GM12878 (cell line): ENCODE results near the gene IFT27. TPM values are rescaled to one million over a fixed set of nuclear protein-coding genes. Genes with fewer than 3 reads are reported as not detected.

Source experiments
- ATAC-seq: fragments of 200-7000 bp; cut with Tn5 transposase; 3 replicates; pipeline ENCODE4 v1.9.1; 2020; ENCODE audit warnings: mild to moderate bottlenecking, moderate library complexity
- BruUV-seq: library from RNA; stranded (reverse); fragments of 400-500 nt; replicated peaks from 2 replicates; lab custom pipeline; 2021; lab: Mats Ljungman, UMichigan
- CTCF ChIA-PET: fragments of 300-600 bp; sonication (Branson Sonifier 250); formaldehyde crosslinking; extraction: SDS; loops from one replicate; lab custom pipeline; 2021; ENCODE audit warnings: inconsistent platforms; lab: Yijun Ruan, JAX
- POLR2A ChIA-PET: fragments of 350-600 bp; formaldehyde crosslinking; extraction: SDS; loops from one replicate; lab custom pipeline; 2021; ENCODE audit warnings: inconsistent platforms; lab: Charles Lee
- RAD21 ChIA-PET: fragments of 300-600 bp; sonication (Branson Sonifier 250); formaldehyde crosslinking; loops from one replicate; lab custom pipeline; 2023; ENCODE audit warnings: antibody characterized with exemption; ENCODE audit not compliant: unreplicated experiment; lab: Charles Lee
- SMC1A ChIA-PET: fragments of 300-600 bp; sonication (Branson Sonifier 250); formaldehyde crosslinking; loops from one replicate; lab custom pipeline; 2023; ENCODE audit not compliant: unreplicated experiment, uncharacterized antibody; lab: Charles Lee
- DNase-seq: peaks from one replicate; pipeline ENCODE4 v3.0.0-alpha.2; 2011; ENCODE audit warnings: low read depth, low spot score
- FAIRE-seq: peaks from 3 replicates; lab custom pipeline; 2011; peaks lifted over from hg19 to GRCh38; lab: Jason Lieb, UNC
- H2AFZ ChIP-seq: 2 replicates; pipeline ENCODE4 v1.6.0; 2011; ENCODE audit warnings: low read depth, low read length, control low read depth; ENCODE audit not compliant: control insufficient read depth
- H3K27ac ChIP-seq: 2 replicates; pipeline ENCODE4 v1.5.1; 2011; ENCODE audit warnings: control low read depth; ENCODE audit not compliant: control insufficient read depth, insufficient read depth
- H3K27me3 ChIP-seq, 2 experiments: replicated peaks in 1 of 2; 2 replicates each; pipeline versions ENCODE4 v1.6.0 to v1.6.1; 2011; ENCODE audit warnings: low read length in 1 of 2; ENCODE audit not compliant: control insufficient read depth in 2 of 2, insufficient read depth in 2 of 2
- H3K36me3 ChIP-seq, 2 experiments: 2 replicates each; pipeline ENCODE4 v1.5.1; 2011; ENCODE audit warnings: low read length in 1 of 2; ENCODE audit not compliant: control insufficient read depth in 2 of 2, insufficient read depth in 2 of 2
- H3K4me1 ChIP-seq: 2 replicates; pipeline ENCODE4 v1.6.1; 2011; ENCODE audit warnings: mild to moderate bottlenecking, low read length, moderate library complexity, mixed read lengths; ENCODE audit not compliant: control insufficient read depth, insufficient read depth
- H3K4me2 ChIP-seq: 2 replicates; pipeline ENCODE4 v1.6.0; 2011; ENCODE audit warnings: control low read depth; ENCODE audit not compliant: control insufficient read depth, insufficient read depth
- H3K4me3 ChIP-seq: fragments of 200-600 bp; sonication (generic); 2 replicates; pipeline ENCODE4 v1.5.1; 2016
- H3K79me2 ChIP-seq: 2 replicates; pipeline ENCODE4 v1.6.0; 2011; ENCODE audit warnings: low read length; ENCODE audit not compliant: control insufficient read depth, insufficient read depth
- H3K9ac ChIP-seq: 2 replicates; pipeline ENCODE4 v1.8.0; 2011; ENCODE audit warnings: low read length, control low read depth, mixed read lengths; ENCODE audit not compliant: control insufficient read depth, insufficient read depth
- H3K9me3 ChIP-seq: replicated peaks from 3 replicates; pipeline ENCODE4 v1.5.1; 2011; ENCODE audit warnings: mild to moderate bottlenecking, low read length; ENCODE audit not compliant: control insufficient read depth, insufficient read depth
- H4K20me1 ChIP-seq: 2 replicates; pipeline ENCODE4 v1.6.0; 2011; ENCODE audit not compliant: control insufficient read depth, insufficient read depth
- ATF7 ChIP-seq: fragments of 450-650 bp; IDR thresholded peaks from 2 replicates; pipeline ENCODE4 v1.6.1; 2016; ENCODE audit warnings: low read depth, mild to moderate bottlenecking
- BRCA1 ChIP-seq: IDR thresholded peaks from 2 replicates; pipeline ENCODE4 v1.6.1; 2011; ENCODE audit warnings: low read depth, low read length, improper control_type of control experiment
- SMC3 ChIP-seq: IDR thresholded peaks from 2 replicates; pipeline ENCODE4 v1.6.1; 2011; ENCODE audit warnings: low read length, improper control_type of control experiment, borderline replicate concordance
- YY1 ChIP-seq: IDR thresholded peaks from 2 replicates; pipeline ENCODE4 v1.6.1; 2011; ENCODE audit warnings: low read depth, mild to moderate bottlenecking, low read length
- WGBS: methylation state at CpG from one replicate; pipeline ENCODE4 v1.1.6; 2016; ENCODE audit warnings: low lambda C conversion rate; ENCODE audit not compliant: insufficient replicate concordance, insufficient coverage; ENCODE audit errors: missing lambda C conversion rate; 5-methylcytosine and 5-hydroxymethylcytosine counted together
- in situ Hi-C: fragments of 300-500 bp; cut with MboI; formaldehyde crosslinking; loops from 9 replicates; pipeline ENCODE4 v1.14.3; 2018; ENCODE audit warnings: mixed read lengths
- intact Hi-C: fragments of 100-400 bp; cut with micrococcal nuclease; formaldehyde crosslinking; loops from one replicate; pipeline ENCODE4 v1.14.2; 2022; ENCODE audit not compliant: unreplicated experiment
- polyA plus RNA-seq, 11 experiments: library from polyadenylated mRNA; depleted of rRNA in 4 of 11; unstranded in 6 of 11; stranded (reverse) in 5 of 11; fragments of >200 nt; fragmentation: Nextera tagmentation in 4 of 11; fragmentation: Illumina TruSeq in 1 of 11; extraction: Ambion mirVana in 4 of 11; extraction: Trizol in 1 of 11; gene quantifications; 1 replicate in 1 of 11; 2 replicates in 10 of 11; pipeline versions ENCODE4 v1.2.1 to v1.2.3, GENCODE V29; 2011 to 2016; ENCODE audit warnings: inconsistent platforms in 2 of 11, missing spikeins in 2 of 11, low read depth in 1 of 11
- total RNA-seq, 4 experiments: library from RNA; depleted of rRNA in 3 of 4; stranded (reverse); fragments of >200 nt in 3 of 4; fragmentation: Illumina TruSeq in 1 of 4; extraction: Trizol in 1 of 4; gene quantifications; 2 replicates each; pipeline versions ENCODE4 v1.2.1 to v1.2.3, GENCODE V29; 2013 to 2021
- TF ChIP-seq, protein P1 (sequence below): fragments of 450-650 bp; IDR thresholded peaks from 2 replicates; pipeline ENCODE4 v1.6.1; 2018; ENCODE audit warnings: mild to moderate bottlenecking, low read depth, moderate library complexity; ENCODE audit not compliant: partially characterized antibody

The IFT27 gene
- total and polyA plus RNA-seq, 10 of the 15 experiments (the other 5 are each of a cell fraction or from before 2014, with no cell fraction given) = 2.7 to 32.5 (median 10.2) TPM

DNA sequence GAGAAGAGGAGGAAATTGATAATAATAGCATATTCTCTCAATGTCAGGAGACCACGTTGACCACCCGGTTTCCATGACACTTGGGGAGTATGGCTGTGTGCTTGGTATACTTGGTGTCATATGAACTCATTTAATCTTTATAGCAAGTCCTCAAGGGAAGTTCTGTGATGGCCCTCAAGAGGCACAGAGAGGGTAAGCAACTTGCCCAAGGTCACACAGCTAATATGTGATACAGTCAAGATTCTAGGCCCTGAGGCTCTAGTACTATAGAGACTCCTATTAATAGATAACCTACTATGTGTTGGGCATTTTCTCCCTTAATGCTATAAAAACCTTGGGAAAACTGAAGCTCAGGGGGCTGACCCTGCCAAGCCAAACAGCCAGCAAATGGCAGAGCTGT lies 61.8 kb downstream of the IFT27 start:
- ChIA-PET CTCF (interaction anchor here (1.2 kb wide), 1 partner anchor 9 kb away, joined by 3 read pairs; no protein-coding TSS in a partner anchor), RAD21 (no interaction called here), POLR2A (no interaction called here), SMC1A (no interaction called here)
- in situ Hi-C loops = no loop called here
- H3K79me2 ChIP-seq = no peaks in the 10 kb centered on the region
- H3K4me1 ChIP-seq = no peaks in the 10 kb centered on the region
- H3K36me3 ChIP-seq = no peaks in the 10 kb centered on the region
- WGBS = 8% methylated on average over 2 of the region's 2 CpGs
- H3K9me3 ChIP-seq = no peaks in the 10 kb centered on the region
- H3K9ac ChIP-seq = no peak overlapping the region
- FAIRE-seq = no peak
- no peak for DNase-seq
- intact Hi-C loops = no loop called here
- no peak overlapping the region for H3K4me2 ChIP-seq
- peaks cover 4 to 6% of the 10 kb centered on the region in 2 experiments for H3K27me3 ChIP-seq
- no TSS peak for BruUV-seq
- H3K4me3 ChIP-seq = no peak overlapping the region
- no peak overlapping the region for H2AFZ ChIP-seq
- H3K27ac ChIP-seq = no peak overlapping the region
- no peaks in the 10 kb centered on the region for H4K20me1 ChIP-seq
- no peak for ATAC-seq
- no peak for TF ChIP-seq BRCA1

DNA sequence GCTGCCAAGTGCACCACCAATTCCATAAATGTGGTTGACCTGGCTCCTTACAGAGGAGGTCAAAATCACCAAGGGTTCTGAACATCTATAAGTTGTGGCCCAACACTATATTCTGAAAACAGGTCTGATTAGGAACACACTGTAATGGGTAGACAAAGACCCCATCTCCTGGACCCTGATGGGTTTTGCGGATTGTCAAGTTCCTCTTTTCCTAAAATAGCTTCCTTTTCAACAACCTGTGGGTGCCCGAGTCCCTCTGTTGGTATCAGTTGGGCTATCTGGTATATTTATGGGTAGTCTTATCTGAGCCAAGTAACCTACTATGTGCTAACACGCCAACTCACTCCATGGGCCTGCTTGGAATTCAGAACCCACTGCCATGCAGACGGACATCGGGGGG lies 62.5 kb downstream of the IFT27 start:
- RAD21 ChIA-PET = no interaction called here
- Histone ChIP-seq H3K27ac (no peak overlapping the region), H3K4me3 (no peak overlapping the region), H4K20me1 (no peaks in the 10 kb centered on the region), H3K9me3 (no peaks in the 10 kb centered on the region), H3K36me3 (no peaks in the 10 kb centered on the region), H3K4me2 (no peak overlapping the region), H3K9ac (no peak overlapping the region), H3K4me1 (no peaks in the 10 kb centered on the region), H3K27me3 (peaks cover under 1 to 4% of the 10 kb centered on the region in 2 experiments), H2AFZ (no peak overlapping the region), H3K79me2 (no peaks in the 10 kb centered on the region)
- CTCF ChIA-PET = interaction anchor here (0.6 to 1.2 kb wide), 2 partner anchors 10 to 69 kb away, joined by 3 read pairs; no protein-coding TSS in a partner anchor
- 42% methylated on average over 5 of the region's 5 CpGs for WGBS
- in situ Hi-C loops = no loop called here
- SMC1A ChIA-PET = no interaction called here
- intact Hi-C loops = no loop called here
- POLR2A ChIA-PET = no interaction called here
- FAIRE-seq (no peak), DNase-seq (no peak), ATAC-seq (no peak)
- no TSS peak for BruUV-seq
- TF ChIP-seq, protein P1, sequence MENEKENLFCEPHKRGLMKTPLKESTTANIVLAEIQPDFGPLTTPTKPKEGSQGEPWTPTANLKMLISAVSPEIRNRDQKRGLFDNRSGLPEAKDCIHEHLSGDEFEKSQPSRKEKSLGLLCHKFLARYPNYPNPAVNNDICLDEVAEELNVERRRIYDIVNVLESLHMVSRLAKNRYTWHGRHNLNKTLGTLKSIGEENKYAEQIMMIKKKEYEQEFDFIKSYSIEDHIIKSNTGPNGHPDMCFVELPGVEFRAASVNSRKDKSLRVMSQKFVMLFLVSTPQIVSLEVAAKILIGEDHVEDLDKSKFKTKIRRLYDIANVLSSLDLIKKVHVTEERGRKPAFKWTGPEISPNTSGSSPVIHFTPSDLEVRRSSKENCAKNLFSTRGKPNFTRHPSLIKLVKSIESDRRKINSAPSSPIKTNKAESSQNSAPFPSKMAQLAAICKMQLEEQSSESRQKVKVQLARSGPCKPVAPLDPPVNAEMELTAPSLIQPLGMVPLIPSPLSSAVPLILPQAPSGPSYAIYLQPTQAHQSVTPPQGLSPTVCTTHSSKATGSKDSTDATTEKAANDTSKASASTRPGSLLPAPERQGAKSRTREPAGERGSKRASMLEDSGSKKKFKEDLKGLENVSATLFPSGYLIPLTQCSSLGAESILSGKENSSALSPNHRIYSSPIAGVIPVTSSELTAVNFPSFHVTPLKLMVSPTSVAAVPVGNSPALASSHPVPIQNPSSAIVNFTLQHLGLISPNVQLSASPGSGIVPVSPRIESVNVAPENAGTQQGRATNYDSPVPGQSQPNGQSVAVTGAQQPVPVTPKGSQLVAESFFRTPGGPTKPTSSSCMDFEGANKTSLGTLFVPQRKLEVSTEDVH = no peak
- TF ChIP-seq YY1 (no peak), SMC3 (no peak), ATF7 (no peak)

Other genes with a start within 250 kb of the IFT27 start
- gene EIF3D, start 247.0 kb downstream of the IFT27 start, total RNA-seq (2014; rRNA removed) = 417 and 438 TPM in 2 replicates
- 424 and 435 TPM in 2 replicates for gene EIF3D, start 247.0 kb downstream of the IFT27 start, total RNA-seq (2014; rRNA removed; fragmentation: Illumina TruSeq; extraction: Trizol)
- 278 and 300 TPM in 2 replicates for gene EIF3D, start 247.0 kb downstream of the IFT27 start, total RNA-seq (2021)
- gene EIF3D, start 247.0 kb downstream of the IFT27 start, polyA plus RNA-seq (2011; rRNA removed) = 460 and 558 TPM in 2 replicates
- gene EIF3D, start 247.0 kb downstream of the IFT27 start, polyA plus RNA-seq (2014; fragmentation: Illumina TruSeq; extraction: Trizol) = 488 and 502 TPM in 2 replicates
- 100 to 1,000 TPM; 249 to 445 TPM for gene EIF3D, start 247.0 kb downstream of the IFT27 start, polyA plus RNA-seq (2014; fragmentation: Nextera tagmentation; extraction: Ambion mirVana)
- gene EIF3D, start 247.0 kb downstream of the IFT27 start, polyA plus RNA-seq (2014; rRNA removed) = 428 and 440 TPM in 2 replicates
- gene EIF3D, start 247.0 kb downstream of the IFT27 start, polyA plus RNA-seq (2016; fragmentation: Nextera tagmentation; extraction: Ambion mirVana) = 100 to 1,000 TPM; 240 to 243 TPM
- not detected in 2 replicates for gene CACNG2, start 72.4 kb downstream of the IFT27 start, total RNA-seq (2014; rRNA removed)
- gene CACNG2, start 72.4 kb downstream of the IFT27 start, total RNA-seq (2014; rRNA removed; fragmentation: Illumina TruSeq; extraction: Trizol) = not detected in 2 replicates
- not detected in 2 replicates for gene CACNG2, start 72.4 kb downstream of the IFT27 start, total RNA-seq (2021)
- not detected in 2 replicates for gene CACNG2, start 72.4 kb downstream of the IFT27 start, polyA plus RNA-seq (2011; rRNA removed)
- not detected in 2 replicates for gene CACNG2, start 72.4 kb downstream of the IFT27 start, polyA plus RNA-seq (2014; fragmentation: Illumina TruSeq; extraction: Trizol)
- not detected for gene CACNG2, start 72.4 kb downstream of the IFT27 start, polyA plus RNA-seq (2014; fragmentation: Nextera tagmentation; extraction: Ambion mirVana)
- gene CACNG2, start 72.4 kb downstream of the IFT27 start, polyA plus RNA-seq (2014; rRNA removed) = not detected in 2 replicates
- not detected for gene CACNG2, start 72.4 kb downstream of the IFT27 start, polyA plus RNA-seq (2016; fragmentation: Nextera tagmentation; extraction: Ambion mirVana)
- gene PVALB, start 40.9 kb upstream of the IFT27 start, total RNA-seq (2014; rRNA removed) = not detected in 2 replicates
- not detected in 2 replicates for gene PVALB, start 40.9 kb upstream of the IFT27 start, total RNA-seq (2014; rRNA removed; fragmentation: Illumina TruSeq; extraction: Trizol)
- not detected in 2 replicates for gene PVALB, start 40.9 kb upstream of the IFT27 start, total RNA-seq (2021)
- not detected in 2 replicates for gene PVALB, start 40.9 kb upstream of the IFT27 start, polyA plus RNA-seq (2011; rRNA removed)
- not detected in 2 replicates for gene PVALB, start 40.9 kb upstream of the IFT27 start, polyA plus RNA-seq (2014; fragmentation: Illumina TruSeq; extraction: Trizol)
- not detected for gene PVALB, start 40.9 kb upstream of the IFT27 start, polyA plus RNA-seq (2014; fragmentation: Nextera tagmentation; extraction: Ambion mirVana)
- not detected in 2 replicates for gene PVALB, start 40.9 kb upstream of the IFT27 start, polyA plus RNA-seq (2014; rRNA removed)
- not detected for gene PVALB, start 40.9 kb upstream of the IFT27 start, polyA plus RNA-seq (2016; fragmentation: Nextera tagmentation; extraction: Ambion mirVana)
- 91.2 and 96.2 TPM in 2 replicates for gene NCF4, start 84.9 kb upstream of the IFT27 start, total RNA-seq (2014; rRNA removed)
- 58.5 and 59.3 TPM in 2 replicates for gene NCF4, start 84.9 kb upstream of the IFT27 start, total RNA-seq (2014; rRNA removed; fragmentation: Illumina TruSeq; extraction: Trizol)
- 65.6 and 66.5 TPM in 2 replicates for gene NCF4, start 84.9 kb upstream of the IFT27 start, total RNA-seq (2021)
- 74.5 and 136 TPM in 2 replicates for gene NCF4, start 84.9 kb upstream of the IFT27 start, polyA plus RNA-seq (2011; rRNA removed)
- gene NCF4, start 84.9 kb upstream of the IFT27 start, polyA plus RNA-seq (2014; fragmentation: Illumina TruSeq; extraction: Trizol) = 24.9 and 56.8 TPM in 2 replicates
- 10 to 100 TPM; 22.9 to 29.8 TPM for gene NCF4, start 84.9 kb upstream of the IFT27 start, polyA plus RNA-seq (2014; fragmentation: Nextera tagmentation; extraction: Ambion mirVana)
- gene NCF4, start 84.9 kb upstream of the IFT27 start, polyA plus RNA-seq (2014; rRNA removed) = 82.2 and 90.3 TPM in 2 replicates
- gene NCF4, start 84.9 kb upstream of the IFT27 start, polyA plus RNA-seq (2016; fragmentation: Nextera tagmentation; extraction: Ambion mirVana) = 10 to 100 TPM; 78.5 to 84.5 TPM
- 9.4 and 10.1 TPM in 2 replicates for gene CSF2RB, start 137.5 kb upstream of the IFT27 start, total RNA-seq (2014; rRNA removed)
- gene CSF2RB, start 137.5 kb upstream of the IFT27 start, total RNA-seq (2014; rRNA removed; fragmentation: Illumina TruSeq; extraction: Trizol) = 4.5 and 5.1 TPM in 2 replicates
- 8.9 and 9.4 TPM in 2 replicates for gene CSF2RB, start 137.5 kb upstream of the IFT27 start, total RNA-seq (2021)
- gene CSF2RB, start 137.5 kb upstream of the IFT27 start, polyA plus RNA-seq (2011; rRNA removed) = 11.2 and 12.5 TPM in 2 replicates
- gene CSF2RB, start 137.5 kb upstream of the IFT27 start, polyA plus RNA-seq (2014; fragmentation: Illumina TruSeq; extraction: Trizol) = 3.3 and 5.6 TPM in 2 replicates
- gene CSF2RB, start 137.5 kb upstream of the IFT27 start, polyA plus RNA-seq (2014; fragmentation: Nextera tagmentation; extraction: Ambion mirVana) = 1 to 10 TPM in 1 of 2 experiments, under 1 TPM in 1; 0.82 to 1.5 TPM
- 9.9 and 10.7 TPM in 2 replicates for gene CSF2RB, start 137.5 kb upstream of the IFT27 start, polyA plus RNA-seq (2014; rRNA removed)
- 1 to 10 TPM; 2.7 to 3.5 TPM for gene CSF2RB, start 137.5 kb upstream of the IFT27 start, polyA plus RNA-seq (2016; fragmentation: Nextera tagmentation; extraction: Ambion mirVana)
- gene TST, start 243.3 kb upstream of the IFT27 start, total RNA-seq (2014; rRNA removed) = 24.6 TPM in 2 replicates
- gene TST, start 243.3 kb upstream of the IFT27 start, total RNA-seq (2014; rRNA removed; fragmentation: Illumina TruSeq; extraction: Trizol) = 8.8 and 9.3 TPM in 2 replicates
- 20.8 and 20.9 TPM in 2 replicates for gene TST, start 243.3 kb upstream of the IFT27 start, total RNA-seq (2021)
- gene TST, start 243.3 kb upstream of the IFT27 start, polyA plus RNA-seq (2011; rRNA removed) = 3.3 and 9.5 TPM in 2 replicates
- 0.59 and 5.7 TPM in 2 replicates for gene TST, start 243.3 kb upstream of the IFT27 start, polyA plus RNA-seq (2014; fragmentation: Illumina TruSeq; extraction: Trizol)
- 1 to 10 TPM; 2.4 to 7.0 TPM for gene TST, start 243.3 kb upstream of the IFT27 start, polyA plus RNA-seq (2014; fragmentation: Nextera tagmentation; extraction: Ambion mirVana)
- gene TST, start 243.3 kb upstream of the IFT27 start, polyA plus RNA-seq (2014; rRNA removed) = 24.1 and 25.0 TPM in 2 replicates
- 10 to 100 TPM; 11.3 to 11.8 TPM for gene TST, start 243.3 kb upstream of the IFT27 start, polyA plus RNA-seq (2016; fragmentation: Nextera tagmentation; extraction: Ambion mirVana)
- gene MPST, start 243.6 kb upstream of the IFT27 start, total RNA-seq (2014; rRNA removed) = 79.0 and 88.7 TPM in 2 replicates
- gene MPST, start 243.6 kb upstream of the IFT27 start, total RNA-seq (2014; rRNA removed; fragmentation: Illumina TruSeq; extraction: Trizol) = 13.8 and 16.4 TPM in 2 replicates
- 58.0 and 58.2 TPM in 2 replicates for gene MPST, start 243.6 kb upstream of the IFT27 start, total RNA-seq (2021)
- gene MPST, start 243.6 kb upstream of the IFT27 start, polyA plus RNA-seq (2011; rRNA removed) = 9.4 and 21.1 TPM in 2 replicates
- gene MPST, start 243.6 kb upstream of the IFT27 start, polyA plus RNA-seq (2014; fragmentation: Illumina TruSeq; extraction: Trizol) = 3.5 and 8.1 TPM in 2 replicates
- gene MPST, start 243.6 kb upstream of the IFT27 start, polyA plus RNA-seq (2014; fragmentation: Nextera tagmentation; extraction: Ambion mirVana) = 1 to 10 TPM in 1 of 2 experiments, under 1 TPM in 1; 0.95 to 2.4 TPM
- gene MPST, start 243.6 kb upstream of the IFT27 start, polyA plus RNA-seq (2014; rRNA removed) = 88.1 and 101 TPM in 2 replicates
- gene MPST, start 243.6 kb upstream of the IFT27 start, polyA plus RNA-seq (2016; fragmentation: Nextera tagmentation; extraction: Ambion mirVana) = 10 to 100 TPM; 55.9 to 60.8 TPM